ENCODE data around the gene GLI3. TPM values are rescaled to one million over a fixed set of nuclear protein-coding genes. Genes with fewer than 3 reads are reported as not detected.

The GLI3 gene
- total RNA-seq, 4 donors from 2014 or later: 16.5 to 105 (median 22.6) TPM

DNA sequence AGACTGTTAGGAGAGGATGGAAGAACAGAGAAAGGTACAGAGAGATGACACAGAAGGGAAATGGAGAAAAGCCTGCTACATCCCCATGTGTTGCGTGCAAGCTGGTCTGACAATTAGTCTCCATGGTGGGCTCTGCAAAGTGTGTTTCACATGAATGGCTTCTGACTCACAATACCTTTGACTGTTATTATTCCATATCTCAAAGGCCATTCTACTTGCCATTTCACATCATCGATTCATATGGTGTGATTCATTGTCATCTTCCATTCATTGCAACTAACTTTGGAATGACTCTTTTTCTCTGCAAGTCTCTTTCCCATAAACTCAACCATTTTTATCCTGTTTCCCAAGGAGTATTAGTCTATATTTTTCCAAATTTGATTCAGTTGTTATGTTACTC, 325.2 kb downstream of the GLI3 start:
- no peak for TF ChIP-seq POLR2A (IDR thresholded peaks at IDR 0.05)
- TF ChIP-seq, protein P1, sequence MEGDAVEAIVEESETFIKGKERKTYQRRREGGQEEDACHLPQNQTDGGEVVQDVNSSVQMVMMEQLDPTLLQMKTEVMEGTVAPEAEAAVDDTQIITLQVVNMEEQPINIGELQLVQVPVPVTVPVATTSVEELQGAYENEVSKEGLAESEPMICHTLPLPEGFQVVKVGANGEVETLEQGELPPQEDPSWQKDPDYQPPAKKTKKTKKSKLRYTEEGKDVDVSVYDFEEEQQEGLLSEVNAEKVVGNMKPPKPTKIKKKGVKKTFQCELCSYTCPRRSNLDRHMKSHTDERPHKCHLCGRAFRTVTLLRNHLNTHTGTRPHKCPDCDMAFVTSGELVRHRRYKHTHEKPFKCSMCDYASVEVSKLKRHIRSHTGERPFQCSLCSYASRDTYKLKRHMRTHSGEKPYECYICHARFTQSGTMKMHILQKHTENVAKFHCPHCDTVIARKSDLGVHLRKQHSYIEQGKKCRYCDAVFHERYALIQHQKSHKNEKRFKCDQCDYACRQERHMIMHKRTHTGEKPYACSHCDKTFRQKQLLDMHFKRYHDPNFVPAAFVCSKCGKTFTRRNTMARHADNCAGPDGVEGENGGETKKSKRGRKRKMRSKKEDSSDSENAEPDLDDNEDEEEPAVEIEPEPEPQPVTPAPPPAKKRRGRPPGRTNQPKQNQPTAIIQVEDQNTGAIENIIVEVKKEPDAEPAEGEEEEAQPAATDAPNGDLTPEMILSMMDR (IDR thresholded peaks at IDR 0.05): no peak
- no peak for DNase-seq
- Histone ChIP-seq H3K36me3 (no peaks in the 10 kb centered on the region), H3K27ac (no peak overlapping the region), H3K27me3 (no peaks in the 10 kb centered on the region), H3K4me3 (no peak overlapping the region), H3K4me1 (no peaks in the 10 kb centered on the region), H3K9me3 (no peaks in the 10 kb centered on the region)
- intact Hi-C loops (cut with DNase I; ENCODE audit: low total_unique reads): no loop called here

Small RNA genes lying within 50 kb of the gene (small RNA-seq; reads per million reads assigned to genes)
- not detected for gene HMGN2P30
